Measurements from ENCODE around the gene NIT1.

The NIT1 gene, protein sequence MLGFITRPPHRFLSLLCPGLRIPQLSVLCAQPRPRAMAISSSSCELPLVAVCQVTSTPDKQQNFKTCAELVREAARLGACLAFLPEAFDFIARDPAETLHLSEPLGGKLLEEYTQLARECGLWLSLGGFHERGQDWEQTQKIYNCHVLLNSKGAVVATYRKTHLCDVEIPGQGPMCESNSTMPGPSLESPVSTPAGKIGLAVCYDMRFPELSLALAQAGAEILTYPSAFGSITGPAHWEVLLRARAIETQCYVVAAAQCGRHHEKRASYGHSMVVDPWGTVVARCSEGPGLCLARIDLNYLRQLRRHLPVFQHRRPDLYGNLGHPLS

GRCh38 chr1:161117759-161118581 is at the start of gene NIT1, which contains the start of gene PFDN2:
TSS of gene NIT1 (plus strand) at chr1:161118105. CDS start at chr1:161118177, 72 bp downstream.
TSS of gene PFDN2 (minus strand) at chr1:161118037. CDS start at chr1:161118026, 11 bp downstream.
- DNase-seq, result peak in 55 of 56 donors; percentile 28 to 90 (median 77)

DNA sequence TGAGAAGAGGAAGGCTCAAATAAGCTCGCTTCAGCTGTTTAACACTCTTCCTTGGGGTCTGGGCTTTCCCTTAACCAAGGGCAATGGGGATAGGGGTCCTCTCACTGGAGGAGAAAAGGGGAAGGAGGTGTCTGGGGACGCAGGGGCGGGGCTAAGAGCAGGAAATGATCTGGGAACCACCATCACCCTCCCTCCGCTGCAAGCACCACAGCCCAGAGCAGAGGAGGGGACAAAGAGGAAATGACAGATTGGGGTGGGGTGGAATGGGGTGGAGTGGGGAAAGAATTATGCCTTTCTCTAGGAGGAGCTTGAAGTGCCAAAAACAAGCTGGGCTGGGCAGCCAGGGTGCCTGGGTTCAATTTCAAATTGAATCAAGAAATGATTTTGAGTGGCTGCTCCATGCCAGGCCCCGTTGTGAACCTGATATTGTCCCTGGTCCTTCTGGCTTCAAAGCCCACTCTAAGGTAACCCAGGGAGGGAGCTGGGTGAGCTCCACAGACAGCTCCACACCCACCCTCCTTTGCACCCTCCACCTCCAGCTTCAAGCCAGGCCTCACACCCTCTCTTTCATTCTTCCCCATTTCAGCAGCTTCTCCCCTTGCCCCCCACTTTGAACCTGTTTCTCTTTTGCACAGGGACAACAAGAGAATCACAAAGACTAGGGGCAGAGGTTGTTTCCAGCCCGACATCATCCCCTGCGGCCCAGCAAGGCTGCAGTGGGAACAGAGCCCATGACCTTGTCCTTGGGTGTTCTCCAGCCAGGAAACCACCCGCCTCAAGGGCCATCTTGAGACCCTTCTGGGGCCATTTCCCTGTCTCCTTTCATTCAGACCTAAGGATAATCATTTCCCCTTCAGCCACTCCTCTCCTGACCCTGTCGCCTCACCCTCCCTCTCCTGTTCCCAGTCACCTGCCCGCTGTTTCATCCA is 49.3 kb upstream of the NIT1 start:
- DNase-seq, result peak in 27 of 56 donors; percentile 2 to 52 (median 12)

DNA sequence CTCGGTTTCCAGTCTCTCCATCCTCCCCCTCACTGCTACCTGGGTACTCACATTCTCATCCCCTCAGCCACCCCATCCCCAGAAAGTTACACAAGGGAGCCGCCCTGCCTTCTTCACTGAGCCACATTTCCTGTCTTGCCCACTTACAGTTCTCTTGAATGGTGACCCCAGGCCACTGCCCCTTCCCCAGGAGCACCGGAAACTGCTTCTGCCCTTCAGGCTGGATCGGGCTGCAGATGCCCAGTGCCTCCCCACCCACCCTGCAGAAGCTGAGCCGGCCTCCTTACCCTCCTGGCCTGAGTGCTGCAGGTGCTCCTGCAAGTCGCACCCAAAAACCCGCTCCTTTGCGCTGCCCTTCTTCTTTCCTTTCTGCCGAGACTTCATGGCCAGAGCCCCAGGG is 48.7 kb upstream of the NIT1 start:
- no peak for DNase-seq

DNA sequence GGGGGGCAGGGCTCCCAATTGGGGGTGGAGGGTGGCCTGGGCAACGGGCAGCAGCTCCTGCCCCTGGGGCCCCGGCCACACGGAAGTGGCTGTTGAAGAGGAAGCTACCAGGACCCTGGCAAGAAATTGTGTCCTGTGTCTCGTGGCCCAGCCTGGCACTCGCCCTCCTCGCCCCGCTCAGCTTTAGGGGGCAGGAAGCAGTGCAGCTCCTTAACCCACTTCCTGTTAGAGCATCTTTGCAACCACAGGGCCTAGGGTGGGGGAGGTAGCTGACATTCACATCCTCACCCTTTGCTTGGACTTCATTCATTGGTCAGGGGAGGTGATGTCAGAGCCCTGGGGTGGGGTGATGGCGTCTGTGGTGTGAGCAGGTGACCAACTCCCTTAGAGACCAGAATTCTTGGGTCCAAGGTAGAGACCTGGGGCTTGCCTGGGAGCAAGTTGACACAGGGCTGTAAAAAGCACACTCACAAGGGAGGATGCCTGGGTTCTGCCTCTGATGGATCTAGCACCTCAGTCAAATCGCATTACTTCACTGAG is 48.1 kb upstream of the NIT1 start, which contains the start of gene ARHGAP30:
Gene ARHGAP30, minus strand, starts transcription at position 161 of the 540 bp plus-strand sequence. CDS start 267 bp downstream, outside the sequence.
- DNase-seq, result peak in 33 of 56 donors; percentile 4 to 68 (median 23)

DNA sequence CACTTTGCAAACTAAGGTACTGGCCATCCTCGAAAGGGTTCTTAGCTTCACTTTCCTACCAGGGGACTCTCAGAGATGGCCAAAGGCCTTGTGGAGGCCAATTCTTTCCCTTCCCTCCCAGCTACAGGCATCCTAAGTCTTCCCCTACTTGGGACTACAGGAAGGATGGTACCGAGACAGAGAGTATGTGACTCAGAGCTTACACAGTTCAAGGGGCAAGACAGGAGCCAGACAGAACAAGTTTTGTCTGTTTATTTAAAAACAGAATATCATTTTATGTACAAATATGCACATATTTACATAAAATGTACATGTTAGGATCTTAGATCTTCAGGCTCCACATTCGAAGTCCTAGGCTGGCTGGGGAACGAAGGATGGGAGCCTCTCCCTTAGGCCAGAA is 47.1 kb upstream of the NIT1 start:
- DNase-seq, result no peak

GRCh38 chr1:161071886-161072371 is 46.0 kb upstream of the NIT1 start:
- peak in 8 of 56 donors; percentile 2 to 24 (median 8) for DNase-seq

GRCh38 chr1:161072751-161073449 is 45.0 kb upstream of the NIT1 start:
- DNase-seq, result no peak

- no peak for DNase-seq
Observed at GRCh38 chr1:161073474-161074121, 44.3 kb upstream of the NIT1 start.

GRCh38 chr1:161074676-161075368 is 43.1 kb upstream of the NIT1 start:
- DNase-seq, result no peak

- DNase-seq, result no peak
Observed at GRCh38 chr1:161076410-161076809, 41.5 kb upstream of the NIT1 start.

- DNase-seq, result no peak
Observed at GRCh38 chr1:161077426-161077825, 40.5 kb upstream of the NIT1 start.

DNA sequence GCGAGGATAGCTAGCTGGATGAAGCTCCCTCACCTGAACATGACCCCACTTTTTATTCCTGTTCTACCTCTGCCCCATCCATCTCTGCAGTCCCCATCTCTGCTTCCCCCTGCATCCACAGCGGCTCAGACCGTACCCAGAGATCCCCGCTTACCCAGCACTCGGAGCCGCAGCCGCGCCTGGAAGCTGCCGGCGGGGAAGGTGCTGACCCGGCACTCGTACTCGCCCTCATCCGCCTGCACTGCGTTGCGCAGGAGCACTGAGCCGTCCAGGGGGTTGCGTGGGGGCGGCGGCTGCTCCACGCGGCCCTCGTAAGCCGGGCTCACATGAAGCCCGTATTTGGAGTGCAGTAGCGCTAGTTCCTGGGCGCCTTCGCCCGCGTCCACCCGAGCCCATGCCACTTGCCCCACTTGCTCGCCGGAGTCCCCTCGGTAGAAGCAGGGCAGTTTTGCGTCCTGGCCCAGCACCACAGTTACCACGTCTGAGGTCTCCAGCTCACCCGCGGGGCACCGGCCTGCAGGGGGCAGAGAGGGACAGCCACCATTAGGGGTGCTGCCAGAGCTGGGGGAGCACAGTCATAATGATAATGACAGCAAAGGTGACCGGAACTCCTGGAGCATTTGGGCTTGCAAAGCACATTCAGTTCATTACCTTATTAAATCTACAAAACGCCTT is 38.3 kb upstream of the NIT1 start:
- DNase-seq, result no peak

DNA sequence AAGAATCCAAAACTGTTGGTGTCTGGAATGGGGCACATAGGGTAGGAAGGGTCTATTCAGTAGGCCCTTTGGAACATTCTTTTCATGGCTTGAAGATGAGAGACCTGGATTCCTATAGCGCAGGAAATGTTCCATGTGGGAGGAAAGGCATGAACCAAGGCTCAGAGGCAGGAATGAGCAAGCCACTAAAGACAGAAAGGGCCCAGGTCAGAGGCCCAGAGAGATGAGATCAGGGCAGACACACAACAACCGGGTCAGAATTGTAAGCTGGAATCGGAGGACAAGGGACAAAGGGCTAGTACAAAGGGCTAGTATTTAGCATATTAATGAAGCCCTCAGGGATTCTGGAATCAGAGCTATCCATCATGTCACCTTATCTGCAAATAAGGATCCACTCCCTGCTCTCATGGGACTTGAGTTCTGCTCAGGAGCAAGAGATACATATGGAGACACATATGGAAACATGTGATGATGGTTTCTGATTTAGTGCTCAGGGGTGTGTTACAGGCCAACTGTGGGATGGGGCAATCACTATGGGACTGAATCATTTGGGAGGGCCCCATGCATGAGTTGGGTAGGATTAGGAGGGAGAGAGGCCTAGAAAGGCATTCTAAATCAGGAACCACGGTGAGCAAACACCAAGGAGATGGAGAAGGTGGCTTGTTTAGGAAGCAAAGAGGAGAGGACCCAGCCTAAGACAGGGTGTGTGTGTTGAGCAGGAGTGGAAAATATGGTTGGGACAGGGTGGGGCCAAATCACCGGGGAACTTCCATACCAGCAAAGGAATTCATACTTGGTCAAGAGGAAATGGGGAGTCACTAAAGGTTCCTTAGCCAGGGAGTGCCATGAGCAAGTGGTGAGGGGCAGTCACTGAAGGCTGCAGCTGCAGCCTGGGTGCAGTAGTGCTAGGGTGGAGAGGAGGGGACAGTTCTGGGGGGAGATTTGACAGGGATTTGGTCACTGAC is 37.2 kb upstream of the NIT1 start:
- DNase-seq, result no peak

- DNase-seq, result no peak
Observed at GRCh38 chr1:161081519-161081918, 36.4 kb upstream of the NIT1 start.

DNA sequence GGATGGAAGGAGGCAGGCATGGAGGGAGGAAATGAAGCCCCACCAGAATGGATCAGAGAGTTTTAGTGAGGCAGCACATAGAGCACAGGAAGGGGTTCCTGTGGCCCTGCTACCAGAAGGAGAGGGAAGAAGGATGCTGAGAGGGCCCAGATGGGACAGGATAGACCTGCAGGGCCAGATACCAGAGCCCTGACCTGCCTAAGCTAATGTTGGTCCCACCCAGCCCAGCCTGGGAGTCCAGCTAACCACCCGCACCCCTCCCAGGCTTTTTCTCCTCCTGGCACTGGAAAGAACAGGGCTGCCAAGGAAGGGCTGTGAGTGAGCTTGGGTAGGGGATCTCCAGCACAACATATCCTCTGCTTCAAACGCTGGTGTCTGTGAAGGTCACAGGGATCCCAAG is 35.4 kb upstream of the NIT1 start:
- DNase-seq, result no peak

- no peak for DNase-seq
Observed at GRCh38 chr1:161082996-161083747, 34.7 kb upstream of the NIT1 start.

All from nucleus accumbens (tissue), 56 donors.